ENCODE results near the gene PSD2.

Gene PSD2

GRCh38 chr5:139856714-139857113 is 61.1 kb downstream of the PSD2 start:
- DNase-seq (ENCODE audit: low read depth), result no peak

GRCh38 chr5:139859013-139859412 is 63.4 kb downstream of the PSD2 start:
- DNase-seq (ENCODE audit: low read depth), result no peak

- no peak for DNase-seq (ENCODE audit: low read depth)
These were observed 65.6 kb downstream of the PSD2 start for GRCh38 chr5:139861021-139861888.

GRCh38 chr5:139861889-139862207 is 66.2 kb downstream of the PSD2 start:
- DNase-seq (ENCODE audit: low read depth), result no peak

GRCh38 chr5:139862313-139862712 is 66.7 kb downstream of the PSD2 start:
- DNase-seq (ENCODE audit: low read depth), result no peak

GRCh38 chr5:139862803-139863202 is 67.2 kb downstream of the PSD2 start:
- no peak for DNase-seq (ENCODE audit: low read depth)

GRCh38 chr5:139863361-139863760 is 67.8 kb downstream of the PSD2 start:
- no peak for DNase-seq (ENCODE audit: low read depth)

GRCh38 chr5:139863855-139864558 is 68.4 kb downstream of the PSD2 start:
- DNase-seq (ENCODE audit: low read depth), result peak; percentile 26

- no peak for DNase-seq (ENCODE audit: low read depth)
These were observed 69.3 kb downstream of the PSD2 start for GRCh38 chr5:139864716-139865483.

- no peak for DNase-seq (ENCODE audit: low read depth)
These were observed 71.5 kb downstream of the PSD2 start for GRCh38 chr5:139867109-139867508.

GRCh38 chr5:139867581-139867980 is 72.0 kb downstream of the PSD2 start:
- DNase-seq (ENCODE audit: low read depth), result no peak

GRCh38 chr5:139869042-139869790 is 73.6 kb downstream of the PSD2 start:
- no peak for DNase-seq (ENCODE audit: low read depth)

GRCh38 chr5:139870677-139871076 is 75.1 kb downstream of the PSD2 start:
- no peak for DNase-seq (ENCODE audit: low read depth)

GRCh38 chr5:139871614-139872013 is 76.0 kb downstream of the PSD2 start:
- no peak for DNase-seq (ENCODE audit: low read depth)

GRCh38 chr5:139872052-139872766 is 76.6 kb downstream of the PSD2 start:
- no peak for DNase-seq (ENCODE audit: low read depth)

GRCh38 chr5:139872851-139873794 is 77.5 kb downstream of the PSD2 start:
- no peak for DNase-seq (ENCODE audit: low read depth)

- DNase-seq (ENCODE audit: low read depth), result no peak
These were observed 80.3 kb downstream of the PSD2 start for GRCh38 chr5:139875957-139876356.

GRCh38 chr5:139877129-139877597 is 81.6 kb downstream of the PSD2 start:
- no peak for DNase-seq (ENCODE audit: low read depth)

GRCh38 chr5:139878093-139878492 is 82.5 kb downstream of the PSD2 start:
- no peak for DNase-seq (ENCODE audit: low read depth)

Measured in stimulated activated CD4-positive, alpha-beta T cell treated with anti-CD3 and anti-CD28 coated beads, Interleukin-2, amount 100 ng/mL, for 4 hours (primary cell).